HEK293 (cell line): ENCODE results near the gene NIPAL3.

Experiments
- ATF2 ChIP-seq: fragments of 450-650 bp; formaldehyde crosslinking; IDR thresholded peaks from 2 replicates; pipeline ENCODE4 v1.5.1; 2016; ENCODE audit warnings: missing biosample characterization, missing genetic modification characterization, low read depth
- BCL11A ChIP-seq: fragments of 450-650 bp; formaldehyde crosslinking; IDR thresholded peaks from 2 replicates; pipeline ENCODE4 v1.5.1; 2016; ENCODE audit warnings: low read depth, missing biosample characterization, missing genetic modification characterization
- CTCF ChIP-seq: fragments of 450-650 bp; formaldehyde crosslinking; IDR thresholded peaks from 2 replicates; pipeline ENCODE4 v1.5.1; 2016; ENCODE audit warnings: missing biosample characterization, missing genetic modification characterization
- OSR2 ChIP-seq: fragments of 450-650 bp; formaldehyde crosslinking; IDR thresholded peaks from 2 replicates; pipeline ENCODE4 v1.5.1; 2016; ENCODE audit warnings: missing biosample characterization, missing genetic modification characterization
- REST ChIP-seq: fragments of 450-650 bp; formaldehyde crosslinking; IDR thresholded peaks from 2 replicates; pipeline ENCODE4 v1.5.1; 2016; ENCODE audit warnings: missing biosample characterization, missing genetic modification characterization
- SALL2 ChIP-seq: fragments of 450-650 bp; formaldehyde crosslinking; IDR thresholded peaks from 2 replicates; pipeline ENCODE4 v1.5.0; 2017; ENCODE audit warnings: missing biosample characterization, mild to moderate bottlenecking, missing genetic modification characterization, borderline replicate concordance
- ZBTB1 ChIP-seq: fragments of 450-650 bp; formaldehyde crosslinking; IDR thresholded peaks from 2 replicates; pipeline ENCODE4 v1.5.1; 2016; ENCODE audit warnings: missing biosample characterization, missing genetic modification characterization
- ZEB2 ChIP-seq: fragments of 450-650 bp; formaldehyde crosslinking; IDR thresholded peaks from 2 replicates; pipeline ENCODE4 v1.5.1; 2016; ENCODE audit warnings: missing biosample characterization, missing genetic modification characterization
- ZNF18 ChIP-seq: fragments of 450-650 bp; formaldehyde crosslinking; IDR thresholded peaks from 2 replicates; pipeline ENCODE4 v1.5.1; 2016; ENCODE audit warnings: missing biosample characterization, missing genetic modification characterization
- ZNF692 ChIP-seq: fragments of 450-650 bp; formaldehyde crosslinking; IDR thresholded peaks from 2 replicates; pipeline ENCODE4 v1.5.1; 2016; ENCODE audit warnings: missing biosample characterization, missing genetic modification characterization
- ZNF76 ChIP-seq: fragments of 450-650 bp; formaldehyde crosslinking; IDR thresholded peaks from 2 replicates; pipeline ENCODE4; 2016; ENCODE audit warnings: low read depth, missing biosample characterization, missing genetic modification characterization, borderline replicate concordance
- ZNF777 ChIP-seq: fragments of 450-650 bp; formaldehyde crosslinking; IDR thresholded peaks from 2 replicates; pipeline ENCODE4 v1.5.1; 2017; ENCODE audit warnings: missing biosample characterization, missing genetic modification characterization, borderline replicate concordance

- TF ChIP-seq ATF2 (tag by site-specific recombination) (no peak), SALL2 (tag by site-specific recombination) (no peak), CTCF (tag by site-specific recombination) (no peak), ZNF18 (tag by site-specific recombination) (no peak), BCL11A (no peak), REST (tag by site-specific recombination) (no peak), ZNF692 (tag by site-specific recombination) (no peak), OSR2 (no peak), ZNF76 (tag by site-specific recombination) (no peak), ZNF777 (no peak), ZBTB1 (tag by site-specific recombination) (no peak), ZEB2 (tag by site-specific recombination) (no peak)
These were observed 90.2 kb downstream of the NIPAL3 start for GRCh38 chr1:24505816-24506215.
